GM10248 (cell line): Measurements from ENCODE around the gene HPD.

Source experiments
- CTCF ChIA-PET: fragments of 300-600 bp; sonication (Branson Sonifier 250); formaldehyde crosslinking; extraction: SDS; loops from one replicate; lab custom pipeline; 2021; ENCODE audit warnings: antibody characterized with exemption; lab: Yijun Ruan, JAX
- POLR2A ChIA-PET: fragments of 350-650 bp; sonication (Branson Sonifier 250); formaldehyde crosslinking; extraction: SDS; loops from one replicate; lab custom pipeline; 2020; ENCODE audit warnings: antibody characterized with exemption; lab: Yijun Ruan, JAX
- DNase-seq: peaks from one replicate; pipeline ENCODE4 v3.0.0; 2012; ENCODE audit errors: extremely low spot score
- CTCF ChIP-seq: IDR thresholded peaks from 2 replicates; pipeline ENCODE4 v1.5.1; 2012; ENCODE audit warnings: mild to moderate bottlenecking, low read depth; ENCODE audit errors: extremely low read depth, missing control alignments, control extremely low read depth

HPD gene

GRCh38 chr12:121796855-121797751, 61.6 kb downstream of the HPD start:
- DNase-seq, result no peak
- CTCF ChIA-PET, result interaction anchor here (1.0 to 14.7 kb wide), 8 partner anchors 11 to 245 kb away, joined by 3 to 565 read pairs (median 56); partner anchors contain the start of genes PSMD9, SETD1B and TMEM120B

GRCh38 chr12:121795034-121795968, 63.4 kb downstream of the HPD start:
- peak; percentile 77 for DNase-seq
- ChIA-PET POLR2A (interaction anchor here (0.5 to 3.8 kb wide), 6 partner anchors 13 to 1223 kb away, joined by 3 to 22 read pairs (median 4); partner anchors contain the start of gene PSMD9), CTCF (interaction anchor here (0.9 to 14.7 kb wide), 58 partner anchors 13 to 445 kb away, joined by 3 to 565 read pairs (median 6); partner anchors contain the start of genes CFAP251, HPD, MORN3 and PSMD9)
- TF ChIP-seq CTCF, result peak; percentile 98

More at GRCh38 chr12:121796855-121797751, 61.6 kb downstream of the HPD start:
- TF ChIP-seq CTCF, result no peak
- POLR2A ChIA-PET, result interaction anchor here (0.6 to 3.8 kb wide), 3 partner anchors 14 to 238 kb away, joined by 4 to 22 read pairs (median 13); no protein-coding TSS in a partner anchor

- TF ChIP-seq CTCF, result no peak
- ChIA-PET POLR2A (interaction anchor here (0.5 to 3.8 kb wide), 9 partner anchors 8 to 1413 kb away, joined by 3 to 22 read pairs (median 4); partner anchors contain the start of gene PSMD9), CTCF (interaction anchor here (0.5 to 14.7 kb wide), 92 partner anchors 13 to 676 kb away, joined by 3 to 565 read pairs (median 4); partner anchors contain the start of genes CFAP251, HPD, MORN3 and ORAI1)
- DNase-seq, result no peak
Measured at GRCh38 chr12:121794534-121795033, 64.1 kb downstream of the HPD start.

GRCh38 chr12:121793838-121794533, 64.7 kb downstream of the HPD start:
- POLR2A ChIA-PET, result interaction anchor here (0.5 to 3.8 kb wide), 8 partner anchors 9 to 1414 kb away, joined by 3 to 22 read pairs (median 4); partner anchors contain the start of gene PSMD9
- peak; percentile 88 for DNase-seq
- CTCF ChIA-PET, result interaction anchor here (0.5 to 14.7 kb wide), 94 partner anchors 14 to 676 kb away, joined by 3 to 565 read pairs (median 4); partner anchors contain the start of genes CFAP251, HPD, MORN3 and ORAI1

More at GRCh38 chr12:121793838-121794533, 64.7 kb downstream of the HPD start:
- peak; percentile 100 for TF ChIP-seq CTCF
